ENCODE data around the gene LRRC74B. TPM values are rescaled to one million over a fixed set of nuclear protein-coding genes. Genes with fewer than 3 reads are reported as not detected.

LRRC74B gene
- total and polyA plus RNA-seq, 2 donors from 2014 or later = not detected

DNA sequence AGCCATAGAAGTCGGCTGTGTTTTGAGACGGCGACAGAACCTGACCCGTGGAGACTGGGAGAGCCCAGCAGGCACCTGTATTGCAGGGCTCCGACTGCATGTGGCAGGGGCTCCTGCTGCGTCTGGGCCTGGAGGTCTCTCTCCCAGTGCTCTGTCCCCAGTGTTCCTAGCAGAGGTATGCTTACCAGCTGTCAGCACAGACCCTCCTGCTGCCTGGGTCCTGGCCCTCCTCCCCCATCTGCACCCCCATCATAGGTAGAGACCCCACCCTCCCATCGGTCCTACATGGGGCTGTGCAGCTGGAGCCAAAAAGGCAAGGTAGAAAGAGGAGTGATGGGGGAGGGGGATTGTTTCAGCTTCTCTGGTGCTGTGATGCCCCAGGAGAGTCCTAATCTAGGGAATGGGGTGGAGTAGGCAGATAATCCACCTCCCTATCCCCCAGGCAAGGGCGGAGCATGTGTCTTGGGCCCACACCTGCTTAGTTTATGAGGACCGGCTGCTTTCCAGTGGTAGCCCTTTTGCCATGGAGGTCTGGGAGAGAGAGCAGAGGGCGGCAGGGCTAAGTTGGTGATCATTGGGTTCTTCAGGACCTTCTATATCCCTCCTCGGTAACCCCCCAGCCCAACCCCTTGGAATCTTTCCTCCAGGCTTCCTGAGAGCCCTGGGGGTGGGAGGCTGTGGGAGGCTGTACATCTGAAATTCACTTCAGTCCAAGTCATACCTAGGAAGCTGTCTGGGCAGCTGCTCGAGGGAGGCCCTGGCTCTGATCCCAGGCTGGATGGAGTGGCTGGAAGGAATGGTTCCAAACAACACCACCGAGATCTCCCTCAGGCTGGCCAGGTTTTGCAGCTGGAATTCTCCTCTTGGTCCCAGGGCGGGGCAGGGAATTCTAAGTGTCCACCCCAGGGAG is 18.7 kb upstream of the LRRC74B start:
- intact Hi-C loops (cut with DNase I) = no loop called here

DNA sequence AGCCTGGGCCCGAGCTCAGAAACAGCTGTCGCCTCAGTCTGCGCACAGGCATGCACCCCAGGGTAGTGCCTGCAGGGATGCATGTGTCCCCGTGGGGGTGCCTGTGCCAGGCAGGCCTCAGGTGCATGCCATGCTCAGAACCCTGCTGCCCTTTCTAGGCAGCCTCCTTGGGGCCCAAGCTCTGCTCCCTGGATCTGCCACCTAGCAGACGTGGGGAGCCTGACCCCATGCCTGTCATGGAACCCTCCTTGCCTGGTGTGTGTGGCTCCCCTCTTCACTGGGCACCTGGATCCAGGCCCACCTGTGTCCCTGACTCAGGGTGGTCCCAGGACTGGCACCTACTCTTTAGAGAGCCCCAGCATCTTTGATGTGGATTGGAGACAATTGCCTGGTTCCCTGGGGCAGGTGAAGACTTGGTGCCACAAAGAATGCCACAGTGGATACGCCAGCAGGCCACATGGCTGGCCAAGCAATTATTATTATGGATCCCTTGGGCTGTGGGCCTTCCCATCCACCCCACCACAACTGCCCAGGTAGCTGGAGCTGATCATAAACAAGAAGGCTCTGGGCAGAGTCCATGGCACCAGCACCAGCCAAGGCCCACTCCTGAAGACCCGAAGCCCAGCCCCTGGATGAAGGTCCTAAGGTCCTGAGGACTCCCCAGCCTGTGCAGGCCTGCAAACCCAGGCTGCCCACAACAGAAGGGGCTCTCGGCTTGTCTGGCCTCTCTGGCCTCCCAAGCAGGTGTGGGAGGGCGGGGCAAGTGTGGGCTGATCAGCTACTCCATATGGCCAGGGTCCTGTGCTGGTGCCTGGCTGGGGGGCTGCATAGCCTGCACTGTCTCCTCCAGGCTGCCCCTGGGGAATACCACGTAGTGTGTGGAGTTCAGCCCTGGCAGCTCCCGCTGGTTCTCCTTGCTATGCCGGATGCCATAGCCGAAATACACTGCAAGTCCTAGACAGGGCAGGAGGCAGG is 17.2 kb upstream of the LRRC74B start:
- no peak overlapping the region for H3K27ac ChIP-seq (ENCODE audit: low read depth in 2 of 2, low read length in 2 of 2)
- DNase-seq = no peak
- H3K9me3 ChIP-seq (ENCODE audit: control insufficient read depth in 2 of 3, insufficient read depth in 1 of 3, low read length in 3 of 3) = no peaks in the 10 kb centered on the region
- intact Hi-C loops (cut with DNase I) = no loop called here
- H3K27me3 ChIP-seq (ENCODE audit: control insufficient read depth, insufficient read depth, low read length) = no peaks in the 10 kb centered on the region
- FAIRE-seq = no peak
- peaks cover 0 to 7% (median 0%) of the 10 kb centered on the region in 3 donors for H3K4me1 ChIP-seq (ENCODE audit: control insufficient read depth in 2 of 3, insufficient read depth in 2 of 3, low read depth in 1 of 3, low read length in 3 of 3)
- TF ChIP-seq, protein P1, sequence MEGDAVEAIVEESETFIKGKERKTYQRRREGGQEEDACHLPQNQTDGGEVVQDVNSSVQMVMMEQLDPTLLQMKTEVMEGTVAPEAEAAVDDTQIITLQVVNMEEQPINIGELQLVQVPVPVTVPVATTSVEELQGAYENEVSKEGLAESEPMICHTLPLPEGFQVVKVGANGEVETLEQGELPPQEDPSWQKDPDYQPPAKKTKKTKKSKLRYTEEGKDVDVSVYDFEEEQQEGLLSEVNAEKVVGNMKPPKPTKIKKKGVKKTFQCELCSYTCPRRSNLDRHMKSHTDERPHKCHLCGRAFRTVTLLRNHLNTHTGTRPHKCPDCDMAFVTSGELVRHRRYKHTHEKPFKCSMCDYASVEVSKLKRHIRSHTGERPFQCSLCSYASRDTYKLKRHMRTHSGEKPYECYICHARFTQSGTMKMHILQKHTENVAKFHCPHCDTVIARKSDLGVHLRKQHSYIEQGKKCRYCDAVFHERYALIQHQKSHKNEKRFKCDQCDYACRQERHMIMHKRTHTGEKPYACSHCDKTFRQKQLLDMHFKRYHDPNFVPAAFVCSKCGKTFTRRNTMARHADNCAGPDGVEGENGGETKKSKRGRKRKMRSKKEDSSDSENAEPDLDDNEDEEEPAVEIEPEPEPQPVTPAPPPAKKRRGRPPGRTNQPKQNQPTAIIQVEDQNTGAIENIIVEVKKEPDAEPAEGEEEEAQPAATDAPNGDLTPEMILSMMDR (IDR thresholded peaks at IDR 0.05; ENCODE audit: borderline replicate concordance, extremely low read depth, insufficient read depth) = no peak
- H3K4me3 ChIP-seq (ENCODE audit: low read length in 3 of 3) = no peak overlapping the region
- H3K9ac ChIP-seq (ENCODE audit: low read length in 3 of 3) = no peak overlapping the region
- no peaks in the 10 kb centered on the region for H3K36me3 ChIP-seq (ENCODE audit: control insufficient read depth in 2 of 3, insufficient read depth in 3 of 3, low read length in 3 of 3)

More for the DNA sequence above, 18.7 kb upstream of the LRRC74B start:
- no peak overlapping the region for H3K27ac ChIP-seq (ENCODE audit: low read depth in 2 of 2, low read length in 2 of 2)
- no peaks in the 10 kb centered on the region for H3K27me3 ChIP-seq (ENCODE audit: control insufficient read depth, insufficient read depth, low read length)
- H3K4me3 ChIP-seq (ENCODE audit: low read length in 3 of 3) = no peak overlapping the region
- TF ChIP-seq, protein P1 (IDR thresholded peaks at IDR 0.05; ENCODE audit: borderline replicate concordance, extremely low read depth, insufficient read depth) = no peak
- H3K9ac ChIP-seq (ENCODE audit: low read length in 3 of 3) = no peak overlapping the region
- H3K9me3 ChIP-seq (ENCODE audit: control insufficient read depth in 2 of 3, insufficient read depth in 1 of 3, low read length in 3 of 3) = no peaks in the 10 kb centered on the region
- H3K4me1 ChIP-seq (ENCODE audit: control insufficient read depth in 2 of 3, insufficient read depth in 2 of 3, low read depth in 1 of 3, low read length in 3 of 3) = peaks cover 0 to 5% (median 0%) of the 10 kb centered on the region in 3 donors
- no peaks in the 10 kb centered on the region for H3K36me3 ChIP-seq (ENCODE audit: control insufficient read depth in 2 of 3, insufficient read depth in 3 of 3, low read length in 3 of 3)
- no peak for DNase-seq
- no peak for FAIRE-seq

DNA sequence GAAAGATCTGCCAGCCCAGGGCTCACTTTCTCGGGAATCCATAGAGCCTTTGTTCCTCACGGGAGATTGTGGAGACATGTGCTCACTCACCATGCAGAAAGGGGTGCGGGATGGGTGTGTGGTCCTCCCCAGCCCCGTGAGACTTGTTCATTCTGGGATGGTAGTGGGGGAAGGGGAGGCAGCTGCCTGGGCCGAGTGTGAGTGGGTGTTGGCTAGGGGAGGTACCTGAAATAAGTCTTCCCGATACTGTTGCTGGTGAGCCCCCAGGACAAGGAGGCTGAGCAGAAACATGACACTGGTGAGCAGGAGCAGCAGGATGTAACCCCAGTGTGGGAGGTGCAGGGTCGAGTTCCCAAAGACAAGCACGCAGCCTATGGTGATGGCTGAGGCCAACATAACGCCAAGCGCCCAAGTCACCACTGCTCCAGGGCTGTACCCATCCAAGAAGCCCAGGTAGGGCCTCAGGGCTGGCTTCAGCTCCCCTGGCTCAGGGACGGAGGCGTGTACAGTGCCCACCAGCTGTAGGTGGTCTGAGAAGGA is 16.2 kb upstream of the LRRC74B start:
- intact Hi-C loops (cut with DNase I) = no loop called here
- no peaks in the 10 kb centered on the region for H3K9me3 ChIP-seq (ENCODE audit: control insufficient read depth in 2 of 3, insufficient read depth in 1 of 3, low read length in 3 of 3)
- TF ChIP-seq, protein P1 (IDR thresholded peaks at IDR 0.05; ENCODE audit: borderline replicate concordance, extremely low read depth, insufficient read depth) = no peak
- DNase-seq (peak in 3 of 5 donors; percentile 29 to 48 (median 36)), FAIRE-seq (no peak)
- H3K27ac ChIP-seq (ENCODE audit: low read depth in 2 of 2, low read length in 2 of 2) = no peak overlapping the region
- H3K4me3 ChIP-seq (ENCODE audit: low read length in 3 of 3) = no peak overlapping the region
- no peak overlapping the region for H3K9ac ChIP-seq (ENCODE audit: low read length in 3 of 3)
- H3K36me3 ChIP-seq (ENCODE audit: control insufficient read depth in 2 of 3, insufficient read depth in 3 of 3, low read length in 3 of 3) = no peaks in the 10 kb centered on the region
- no peaks in the 10 kb centered on the region for H3K27me3 ChIP-seq (ENCODE audit: control insufficient read depth, insufficient read depth, low read length)
- peaks cover 0 to 7% (median 0%) of the 10 kb centered on the region in 3 donors for H3K4me1 ChIP-seq (ENCODE audit: control insufficient read depth in 2 of 3, insufficient read depth in 2 of 3, low read depth in 1 of 3, low read length in 3 of 3)

Data from kidney (tissue), 14 donors.